Stimulated activated CD4-positive, alpha-beta T cell treated with anti-CD3 and anti-CD28 coated beads, Interleukin-15, amount 100 ng/mL, for 48 hours (primary cell): ENCODE measurements around the gene DDX54.
"Not testable (repeated sequence)": the region's sequence is repeated elsewhere in the genome, so short reads cannot be mapped to it uniquely, and the experiment has no call there.

Experiments used
- DNase-seq, 2 donors: peaks; one replicate each; pipeline ENCODE4 v3.0.0-alpha.2; 2020; ENCODE audit warnings: low read depth in 2 of 2

The DDX54 gene

DNA sequence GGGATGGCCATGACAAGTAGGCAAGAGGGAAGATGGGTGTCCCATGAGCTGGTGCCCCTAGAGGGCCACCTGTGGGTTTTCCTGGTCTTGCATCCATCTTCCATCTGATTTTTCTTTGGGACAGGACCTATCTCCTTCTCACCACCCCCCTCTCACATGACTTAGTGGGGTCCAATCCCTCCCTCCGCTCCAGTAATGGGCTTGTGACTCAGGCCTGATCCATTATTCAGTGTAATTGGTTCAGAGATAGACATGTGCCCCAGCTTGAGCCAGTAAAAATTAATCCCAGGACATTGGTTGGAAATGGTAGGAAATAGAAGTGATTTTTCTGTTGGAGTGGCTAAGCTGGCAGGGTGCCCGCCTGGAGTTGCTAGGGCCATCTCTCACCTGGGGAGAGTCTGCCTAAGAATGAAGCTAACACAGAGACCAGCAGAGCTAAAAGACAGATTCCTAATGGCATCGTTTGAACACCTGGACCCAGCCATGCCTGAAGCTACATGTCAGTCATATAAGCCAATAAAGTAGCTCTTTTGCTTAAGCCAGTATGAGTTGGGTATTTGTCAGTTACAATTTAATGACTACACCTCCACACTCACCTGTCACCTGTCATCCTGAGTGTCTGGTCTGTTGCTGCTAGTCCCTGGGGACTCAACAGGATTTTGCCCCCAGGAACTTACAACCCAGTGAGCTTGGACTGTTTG lies 64.5 kb downstream of the DDX54 start:
- DNase-seq: no peak

DNA sequence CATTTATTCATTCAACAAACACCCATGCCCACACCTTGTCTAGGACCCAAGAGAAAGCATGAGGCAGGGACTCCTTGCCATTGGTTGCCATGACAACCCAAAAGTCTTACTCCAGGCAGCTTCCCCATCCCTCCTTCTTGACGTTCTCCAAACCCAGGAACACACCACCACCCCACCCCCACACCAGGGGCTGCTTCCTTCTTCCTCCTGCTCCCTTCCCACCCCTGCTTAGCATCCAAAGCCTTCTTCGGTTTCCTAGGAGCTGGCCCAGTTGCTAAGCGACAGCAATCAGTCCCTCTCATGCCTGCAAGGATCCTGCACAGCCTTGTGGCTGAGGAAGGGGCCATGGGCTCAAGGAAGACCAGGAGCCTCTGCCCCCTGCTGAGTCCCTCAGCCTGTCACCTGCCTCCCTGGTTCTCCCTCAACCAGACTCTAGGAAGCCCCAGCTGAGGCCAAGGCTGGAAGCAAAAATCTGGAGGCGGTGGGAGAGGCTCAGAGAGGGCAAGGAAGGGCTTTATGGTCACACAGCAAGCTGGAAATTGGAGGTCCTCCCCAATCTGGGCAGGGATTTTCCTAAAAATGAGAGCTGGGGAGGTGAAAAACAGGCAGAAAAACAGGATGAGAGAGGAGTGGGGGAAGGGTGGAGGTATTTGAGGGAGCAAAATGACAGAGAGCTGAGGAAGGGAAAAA lies 65.2 kb downstream of the DDX54 start:
- no peak for DNase-seq

DNA sequence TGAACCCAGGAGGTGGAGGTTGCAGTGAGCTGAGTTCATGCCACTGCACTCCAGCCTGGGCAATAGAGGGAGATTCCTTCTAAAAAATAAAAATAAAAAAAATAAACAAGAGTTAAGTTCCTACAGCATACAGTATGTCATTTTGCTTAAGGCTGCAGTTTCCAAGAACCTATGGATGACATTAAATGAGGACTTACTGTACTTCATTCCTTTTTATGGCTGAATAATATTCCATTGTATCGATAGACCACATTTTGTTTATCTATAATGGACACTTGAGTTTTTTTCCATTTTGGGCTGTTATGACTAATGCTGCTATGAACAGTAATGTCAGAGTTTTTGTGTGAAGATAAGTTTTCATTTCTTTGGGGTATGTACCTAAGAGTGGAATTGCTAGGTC lies 67.1 kb downstream of the DDX54 start:
- no peak for DNase-seq

DNA sequence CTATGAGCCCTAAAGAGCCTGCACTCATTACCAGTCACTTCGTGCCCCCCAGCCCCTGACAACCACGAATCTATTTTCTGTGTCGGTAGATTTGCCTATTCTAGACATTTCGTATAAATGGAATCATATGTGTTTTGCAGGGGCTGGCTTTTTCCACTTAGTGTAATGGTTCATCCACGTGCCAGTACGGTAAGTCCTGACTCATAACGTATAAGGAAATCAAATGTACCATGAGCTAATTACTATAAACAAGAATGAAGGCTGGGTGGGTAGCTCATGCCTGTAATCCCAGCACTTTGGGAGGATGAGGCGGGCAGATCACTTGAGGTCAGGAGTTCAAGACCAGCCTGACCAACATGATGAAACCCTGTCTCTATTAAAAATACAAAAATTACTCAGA lies 67.6 kb downstream of the DDX54 start:
- not testable (repeated sequence) for DNase-seq

DNA sequence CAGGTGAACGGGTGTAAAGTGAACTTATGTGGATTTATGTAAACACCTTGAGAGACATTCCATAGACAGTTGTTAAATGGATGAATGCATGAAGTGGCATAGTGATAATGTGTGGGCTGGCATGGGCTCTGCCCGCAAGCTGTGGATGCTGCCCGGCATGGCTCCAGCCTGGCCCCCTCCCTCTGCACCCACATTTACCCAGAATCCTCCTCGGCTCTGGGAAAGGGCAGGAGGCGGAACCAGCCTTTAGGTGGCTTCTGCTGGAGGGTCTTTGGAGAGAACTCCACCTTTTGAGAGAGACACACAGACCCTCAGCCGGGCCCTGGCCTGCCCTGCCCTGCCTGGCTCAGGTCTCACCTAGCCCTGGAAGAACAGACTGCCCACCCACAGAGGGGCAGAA lies 68.4 kb downstream of the DDX54 start:
- DNase-seq: no peak

DNA sequence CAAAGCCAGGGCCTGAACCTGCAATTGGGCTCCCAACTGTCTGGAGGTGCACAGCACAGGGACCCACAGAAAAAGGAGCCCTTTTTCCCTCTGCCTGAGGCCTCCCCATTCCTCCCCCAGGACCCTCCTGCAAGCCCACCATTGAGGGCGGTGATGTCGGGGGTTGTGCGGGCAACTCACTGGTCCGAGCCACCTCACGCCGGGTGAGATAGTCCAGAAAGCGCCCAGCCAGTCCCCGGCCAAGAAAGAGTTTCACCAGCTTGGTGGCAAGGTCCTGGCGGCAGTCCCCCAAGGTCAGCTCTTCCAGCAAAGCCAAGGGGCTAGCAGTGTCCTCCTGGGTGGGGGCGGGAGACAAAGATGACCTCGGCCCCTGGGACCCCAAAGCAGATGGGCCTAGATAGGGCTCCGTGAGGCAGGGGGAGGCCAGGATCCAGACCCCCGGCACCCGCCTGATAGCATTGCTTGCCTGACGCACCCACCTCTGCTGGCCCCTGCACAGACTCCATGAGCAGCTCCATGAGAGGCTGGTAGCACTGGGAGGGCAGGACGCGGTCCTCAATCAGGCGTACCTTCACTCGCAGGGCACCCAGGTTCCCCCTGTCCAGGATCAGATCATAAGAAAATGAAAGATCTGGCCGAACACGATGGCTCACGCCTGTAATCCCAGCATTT lies 69.7 kb downstream of the DDX54 start:
- DNase-seq: no peak

DNA sequence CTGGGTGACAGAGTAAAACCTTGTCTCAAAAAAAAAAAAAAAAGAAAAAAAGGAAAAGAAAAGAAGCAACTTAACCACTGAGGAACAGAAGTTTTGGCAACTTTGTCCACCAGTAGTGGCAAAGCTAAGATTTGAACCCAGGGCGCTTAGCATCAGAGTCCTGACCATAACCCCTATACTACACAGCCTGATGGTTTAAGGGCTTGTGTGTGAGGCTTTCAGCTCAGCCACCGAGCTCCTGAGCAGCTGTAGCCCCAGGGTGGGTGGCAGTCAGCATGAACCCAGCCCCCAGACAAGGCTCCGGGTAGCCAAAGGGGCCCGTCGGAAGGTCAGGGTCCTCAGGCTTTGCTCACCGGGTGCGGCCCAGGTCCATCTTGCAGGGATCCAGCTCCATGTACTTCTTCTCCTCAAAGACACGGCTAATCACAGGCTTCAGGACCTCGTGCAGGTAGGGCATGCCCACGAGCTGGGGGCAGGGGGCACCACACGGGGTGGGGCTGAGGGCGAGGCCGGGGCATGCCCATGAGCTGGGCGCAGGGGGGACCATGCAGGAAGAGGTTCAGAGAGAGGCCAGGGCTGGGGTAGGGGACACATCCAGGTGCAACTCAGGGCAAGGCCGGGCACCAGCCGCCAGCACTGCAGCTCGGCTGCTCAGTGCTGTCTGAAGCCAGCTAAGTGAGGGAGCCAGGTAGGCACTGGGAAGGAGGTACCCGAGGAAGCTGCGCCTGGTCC lies 70.7 kb downstream of the DDX54 start:
- DNase-seq: no peak

DNA sequence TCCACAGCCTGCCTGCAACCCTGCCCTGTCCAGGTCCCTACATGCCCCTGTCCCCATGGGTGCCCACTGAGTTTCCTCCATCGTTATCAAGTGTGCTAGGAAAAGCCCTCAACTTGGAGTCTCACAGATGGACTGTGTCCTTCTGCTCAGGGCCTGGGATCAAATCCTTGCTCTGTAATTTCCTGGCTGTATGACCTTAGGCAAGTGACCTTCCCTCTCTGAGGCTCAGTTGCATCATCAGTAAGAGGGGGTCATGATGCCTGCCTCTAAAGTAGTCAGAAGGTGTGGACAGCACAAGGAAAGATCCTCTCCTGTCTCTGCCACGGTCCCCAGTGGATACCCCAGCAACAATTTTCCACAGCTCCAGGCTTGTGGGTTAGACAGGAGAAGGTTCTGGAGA lies 71.9 kb downstream of the DDX54 start:
- DNase-seq: no peak

DNA sequence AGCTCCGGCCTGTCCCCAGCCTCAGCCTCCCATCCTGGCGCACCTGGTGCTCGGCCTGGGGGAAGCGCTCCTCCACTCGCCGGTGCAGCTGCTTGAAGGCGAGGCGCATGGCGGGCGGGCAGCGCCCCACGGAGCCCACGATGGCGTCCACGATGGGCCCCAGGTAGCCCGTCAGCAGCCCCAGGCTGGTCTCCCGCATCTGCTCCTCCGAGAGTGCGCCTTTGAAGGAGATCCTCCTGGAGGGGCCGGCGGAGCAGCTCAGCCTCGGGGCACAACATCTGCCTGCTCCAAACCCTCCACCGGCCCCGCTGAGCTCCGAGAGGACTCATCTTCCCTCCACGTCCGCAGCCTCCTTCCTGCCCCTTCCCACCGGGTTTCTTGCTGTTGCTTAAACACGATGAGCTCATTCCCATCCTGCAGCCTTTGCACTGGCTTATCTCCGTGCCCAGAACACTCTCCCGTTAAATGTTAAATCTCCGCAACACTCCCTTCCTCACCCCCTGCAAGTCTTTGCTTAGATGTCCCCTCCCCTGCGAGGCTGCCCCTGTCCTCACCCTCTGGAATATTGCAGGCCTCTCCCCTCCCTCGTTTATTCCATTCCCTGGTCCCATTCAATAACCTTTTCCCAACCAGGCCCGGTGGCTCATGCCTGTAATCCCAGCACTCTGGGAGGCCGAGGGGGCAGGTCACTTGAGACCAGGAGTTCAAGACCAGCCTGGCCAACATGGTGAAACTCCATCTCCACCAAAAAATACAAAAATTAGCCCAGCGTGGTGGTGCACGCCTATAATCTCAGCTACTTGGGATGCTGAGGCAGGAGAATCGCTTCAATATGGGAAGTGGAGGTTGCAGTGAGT lies 73.0 kb downstream of the DDX54 start:
- DNase-seq: no peak

DNA sequence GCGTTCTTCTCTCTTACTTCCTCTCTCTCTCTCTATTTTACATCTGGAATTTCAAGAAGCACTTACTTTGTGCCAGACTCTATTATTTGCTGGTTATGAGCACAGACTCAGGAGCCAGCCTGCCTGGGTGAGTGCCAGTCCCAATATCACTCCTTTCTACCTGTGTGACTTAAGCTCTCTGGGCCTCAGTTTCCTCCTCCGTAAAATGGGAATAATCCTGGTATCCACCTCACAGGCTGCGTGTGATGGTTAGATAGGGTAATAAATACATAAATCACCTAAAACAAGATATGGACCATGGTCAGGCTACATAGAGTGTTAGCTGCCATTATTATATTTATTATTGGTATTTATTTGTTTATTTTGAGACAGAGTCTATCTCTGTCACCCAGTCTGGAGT lies 74.0 kb downstream of the DDX54 start:
- DNase-seq: no peak

DNA sequence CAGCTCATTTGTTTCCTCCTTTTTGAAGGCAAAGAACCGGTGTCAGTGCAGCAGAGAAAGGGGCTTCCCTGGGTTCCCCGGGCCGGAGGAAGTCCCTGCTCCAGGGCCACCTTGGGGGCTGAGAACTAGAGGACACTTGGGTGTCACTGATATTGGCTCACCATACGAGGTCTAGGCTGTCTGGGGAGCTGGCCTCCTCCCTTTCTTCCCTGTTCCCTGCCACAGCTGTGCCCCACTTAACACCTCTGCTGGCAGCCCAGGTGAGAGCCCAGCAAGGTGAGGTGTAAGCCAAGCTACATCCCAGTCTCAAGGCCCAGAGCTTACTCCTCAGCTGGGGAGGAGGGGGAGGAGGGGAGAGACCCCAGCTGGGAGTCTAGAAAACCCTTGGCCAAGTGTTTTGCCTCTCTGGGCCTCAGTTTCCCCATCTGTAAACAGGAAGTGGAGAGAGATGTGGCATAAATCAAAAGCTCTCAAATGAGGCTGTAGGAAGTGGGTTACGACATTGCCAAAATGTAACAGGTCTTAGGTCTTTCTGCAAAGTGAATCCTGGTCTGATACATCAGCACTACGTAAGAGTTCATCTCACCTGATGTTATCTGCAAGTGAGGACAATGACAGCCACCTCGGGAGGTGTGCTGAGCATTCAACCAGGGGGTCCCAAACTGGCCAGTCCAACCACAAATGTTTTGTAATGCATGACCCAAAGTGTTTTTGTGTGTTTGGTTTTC lies 75.2 kb downstream of the DDX54 start:
- no peak for DNase-seq

DNA sequence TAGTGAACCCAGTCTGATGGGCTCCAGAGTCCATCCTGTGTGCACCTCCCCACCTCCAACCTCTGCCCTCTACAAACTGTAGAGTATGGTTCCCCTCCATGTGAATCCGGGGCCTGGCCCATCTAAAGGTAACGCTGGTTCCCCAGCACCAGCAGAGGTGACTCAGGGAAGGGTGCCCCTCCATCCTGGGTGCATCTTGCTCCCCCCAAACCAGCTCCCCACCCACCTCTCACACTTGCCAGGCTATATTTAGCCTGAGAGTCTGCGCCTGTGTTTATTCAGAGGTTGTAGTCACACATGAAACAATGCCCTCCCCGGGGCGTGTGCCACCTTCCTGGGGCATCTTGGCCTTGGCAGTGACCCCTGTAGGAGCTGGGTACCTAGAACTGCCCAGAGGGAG lies 75.9 kb downstream of the DDX54 start:
- DNase-seq: no peak

DNA sequence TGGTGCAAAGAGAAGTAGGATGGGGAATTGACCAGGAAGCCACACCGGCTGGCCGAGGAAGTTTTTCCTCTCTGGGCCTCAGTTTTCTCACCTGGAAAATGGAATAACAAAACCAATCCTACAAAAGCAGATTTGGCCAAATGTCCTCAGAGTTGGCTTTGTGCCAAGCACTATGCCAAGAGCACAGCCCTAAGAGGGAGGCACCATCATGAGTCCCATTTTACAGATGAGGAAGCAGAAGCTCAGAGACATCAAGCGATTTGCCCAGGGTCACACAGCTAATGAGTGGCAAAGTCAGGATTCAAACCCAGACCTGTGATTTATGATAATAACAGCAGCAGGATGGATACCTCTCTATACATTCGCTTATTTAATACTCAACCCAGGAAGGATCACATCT lies 77.0 kb downstream of the DDX54 start:
- no peak for DNase-seq
